ENCODE results near the gene XPC.
A peak's percentile ranks its signal among the peaks of the same experiment; 100 is the strongest.
"Not testable (repeated sequence)": the region's sequence is repeated elsewhere in the genome, so short reads cannot be mapped to it uniquely, and the experiment has no call there.

The XPC gene

DNA sequence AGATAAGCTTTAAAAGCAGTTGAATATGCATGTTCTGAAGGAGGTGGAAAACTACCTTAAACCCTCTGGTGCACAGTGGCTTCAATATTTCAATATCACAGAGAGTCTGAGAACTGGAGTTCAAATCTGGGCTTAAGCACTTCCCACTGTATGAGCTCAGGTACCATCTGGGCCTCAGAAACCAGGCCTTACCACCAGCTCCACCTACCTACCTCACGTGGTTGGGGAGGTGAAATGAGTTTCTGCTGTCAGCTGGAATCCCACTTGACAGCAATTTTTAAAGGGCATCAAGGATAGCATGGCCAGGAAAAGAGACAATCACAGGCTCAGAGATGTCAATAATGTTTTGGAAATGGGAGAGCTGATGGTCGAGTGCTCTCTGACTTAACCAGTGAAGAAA lies 58.8 kb downstream of the XPC start:
- DNase-seq (ENCODE audit: low read depth), result no peak

- DNase-seq (ENCODE audit: low read depth), result peak; percentile 93
These were observed 59.7 kb downstream of the XPC start for GRCh38 chr3:14118400-14119381.

- no peak for DNase-seq (ENCODE audit: low read depth)
These were observed 60.7 kb downstream of the XPC start for GRCh38 chr3:14117468-14118399.

DNA sequence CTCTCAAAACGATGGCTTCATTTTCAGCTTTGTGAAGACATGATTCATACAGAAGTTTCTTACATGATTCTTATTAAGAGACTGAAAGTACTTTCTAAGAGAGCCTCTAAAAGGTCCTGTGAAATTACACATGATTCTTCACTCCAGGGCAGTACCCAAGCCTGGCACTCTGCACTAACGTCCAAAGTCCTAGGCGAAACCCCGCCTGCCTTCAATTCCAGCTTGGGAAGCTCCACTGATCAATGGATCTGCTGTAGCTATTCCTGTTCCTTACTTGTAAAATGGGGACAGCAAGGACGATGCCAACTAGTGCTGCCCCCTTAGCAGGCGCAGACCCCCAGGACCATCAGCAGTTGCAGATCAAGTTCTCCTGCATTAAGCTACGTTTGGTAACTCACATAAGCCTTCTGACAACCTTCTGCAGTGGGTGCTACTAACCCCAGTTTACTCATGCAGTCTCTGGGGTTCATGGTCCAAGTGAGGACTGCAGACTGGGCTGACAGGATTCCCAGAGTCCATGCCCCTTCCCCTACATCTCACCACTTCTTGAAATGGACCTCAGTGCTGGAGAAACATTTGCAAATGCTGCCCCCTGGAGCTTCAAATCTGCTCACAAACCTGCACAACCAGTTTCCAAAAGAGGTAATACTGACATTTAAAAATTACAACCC lies 64.3 kb downstream of the XPC start:
- no peak for DNase-seq (ENCODE audit: low read depth)

GRCh38 chr3:14110699-14111098 lies 67.7 kb downstream of the XPC start:
- DNase-seq (ENCODE audit: low read depth), result no peak

- not testable (repeated sequence) for DNase-seq (ENCODE audit: low read depth)
These were observed 68.6 kb downstream of the XPC start for GRCh38 chr3:14109821-14110220.

DNA sequence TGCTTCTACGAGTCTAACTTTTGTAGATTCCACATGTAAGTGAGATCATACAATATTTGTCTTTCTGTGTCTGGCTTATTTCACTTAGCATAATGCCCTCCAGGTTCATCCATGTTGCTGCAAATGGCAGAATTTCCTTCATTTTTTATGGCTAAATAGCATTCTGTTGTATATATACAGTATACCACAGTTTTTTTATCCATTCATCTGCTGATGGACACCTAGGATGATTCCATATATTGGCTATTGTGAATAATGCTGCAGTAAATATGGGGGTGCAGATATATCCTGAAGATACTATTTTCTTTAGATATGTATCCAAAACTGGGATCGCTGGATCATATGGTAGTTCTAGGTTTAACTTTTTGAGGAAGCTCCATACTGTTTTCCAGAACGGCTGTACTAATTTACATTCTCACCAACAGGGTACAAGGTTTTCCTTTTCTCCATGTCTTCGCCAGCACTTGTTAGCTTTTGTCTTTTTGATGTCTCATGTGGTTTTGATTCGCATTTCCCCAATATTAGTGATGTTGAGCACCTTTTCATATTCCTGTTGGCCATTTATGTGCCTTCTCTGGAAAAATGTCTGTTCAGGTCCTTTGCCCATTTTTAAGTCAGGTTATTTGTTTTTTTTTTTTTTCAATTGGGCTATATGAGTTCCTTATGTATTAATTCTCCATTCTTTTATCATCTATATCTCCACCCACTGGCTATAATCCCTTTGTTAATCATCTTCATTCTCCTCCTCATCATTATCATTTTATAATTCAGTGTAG lies 80.6 kb downstream of the XPC start:
- DNase-seq (ENCODE audit: low read depth), result no peak

DNA sequence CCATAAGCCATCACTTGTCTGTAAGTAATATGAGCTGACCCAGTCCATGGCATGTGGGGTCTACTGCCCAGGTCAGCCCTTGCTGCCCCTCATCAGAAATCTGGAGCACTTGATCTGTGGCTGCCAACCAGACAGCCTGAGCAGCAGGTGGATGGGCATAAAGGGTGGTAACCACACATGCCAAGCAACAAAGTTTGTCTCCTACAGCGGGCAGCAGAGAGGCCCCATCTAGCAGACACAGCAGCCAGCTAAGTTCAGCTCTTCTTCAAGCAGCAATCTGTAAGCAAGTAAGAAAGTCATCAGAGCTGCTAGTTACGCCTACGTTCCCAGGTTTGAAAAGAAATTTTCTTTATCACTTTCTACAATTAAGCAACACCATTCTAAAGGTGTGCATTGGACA lies 81.7 kb downstream of the XPC start:
- DNase-seq (ENCODE audit: low read depth), result no peak
